GM12874 (cell line): ENCODE results near the gene CD82.

ENCODE experiments used
- TF ChIP-seq, protein P1 (sequence below): IDR thresholded peaks from 2 replicates; pipeline ENCODE4 v1.5.1; 2011; ENCODE audit warnings: low read depth, mild to moderate bottlenecking, control low read depth, low read length, moderate library complexity; ENCODE audit not compliant: insufficient read depth

The CD82 gene

DNA sequence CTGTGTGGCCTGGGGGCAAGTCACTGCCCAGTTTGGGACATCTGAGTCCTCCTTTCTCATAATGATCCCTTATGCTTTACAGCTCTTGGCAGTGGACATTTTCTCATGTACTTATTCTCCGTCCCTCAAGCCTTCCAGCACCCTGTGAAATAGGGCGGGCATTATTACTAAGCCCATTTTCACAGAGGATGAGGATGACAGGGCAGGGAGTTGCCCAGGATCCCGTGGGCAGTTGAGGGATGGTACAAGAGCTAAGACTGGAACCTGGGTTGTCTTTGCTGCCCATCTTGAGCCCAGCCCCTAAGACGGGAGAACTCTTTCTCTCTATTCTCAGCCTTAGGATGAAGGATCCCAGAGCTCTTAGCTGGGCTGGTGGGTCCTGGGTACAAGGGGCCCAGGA is 11.2 kb downstream of the CD82 start:
- TF ChIP-seq, protein P1, sequence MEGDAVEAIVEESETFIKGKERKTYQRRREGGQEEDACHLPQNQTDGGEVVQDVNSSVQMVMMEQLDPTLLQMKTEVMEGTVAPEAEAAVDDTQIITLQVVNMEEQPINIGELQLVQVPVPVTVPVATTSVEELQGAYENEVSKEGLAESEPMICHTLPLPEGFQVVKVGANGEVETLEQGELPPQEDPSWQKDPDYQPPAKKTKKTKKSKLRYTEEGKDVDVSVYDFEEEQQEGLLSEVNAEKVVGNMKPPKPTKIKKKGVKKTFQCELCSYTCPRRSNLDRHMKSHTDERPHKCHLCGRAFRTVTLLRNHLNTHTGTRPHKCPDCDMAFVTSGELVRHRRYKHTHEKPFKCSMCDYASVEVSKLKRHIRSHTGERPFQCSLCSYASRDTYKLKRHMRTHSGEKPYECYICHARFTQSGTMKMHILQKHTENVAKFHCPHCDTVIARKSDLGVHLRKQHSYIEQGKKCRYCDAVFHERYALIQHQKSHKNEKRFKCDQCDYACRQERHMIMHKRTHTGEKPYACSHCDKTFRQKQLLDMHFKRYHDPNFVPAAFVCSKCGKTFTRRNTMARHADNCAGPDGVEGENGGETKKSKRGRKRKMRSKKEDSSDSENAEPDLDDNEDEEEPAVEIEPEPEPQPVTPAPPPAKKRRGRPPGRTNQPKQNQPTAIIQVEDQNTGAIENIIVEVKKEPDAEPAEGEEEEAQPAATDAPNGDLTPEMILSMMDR: no peak

DNA sequence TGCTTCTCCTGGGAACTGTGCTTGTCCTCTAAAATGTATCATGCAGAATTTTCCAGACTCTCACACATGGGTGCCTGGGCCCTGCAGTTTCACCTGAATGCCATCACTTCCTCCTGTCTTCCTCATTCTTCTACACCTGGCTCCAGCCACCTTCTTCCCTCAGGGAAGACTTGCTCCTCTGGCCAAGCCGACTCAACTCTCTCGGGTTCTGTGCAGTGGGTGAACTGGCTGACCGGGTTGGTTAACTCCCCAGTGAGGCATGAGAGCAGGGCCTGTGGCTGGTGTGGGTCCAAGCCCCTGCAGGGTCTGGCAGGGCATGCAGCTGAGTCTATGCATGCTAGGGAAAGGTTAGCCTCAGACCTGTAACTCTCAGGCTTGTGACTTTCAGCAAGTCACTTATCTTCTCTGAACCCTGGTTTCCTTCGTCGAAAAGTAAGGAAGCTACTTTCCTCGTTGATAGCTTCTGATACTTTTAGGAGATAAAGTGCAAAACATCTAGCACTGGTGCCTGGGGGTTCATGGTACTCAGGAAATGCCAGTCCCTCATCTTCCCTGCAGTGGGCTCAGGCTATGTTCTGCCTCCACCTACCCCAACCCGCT is 11.9 kb downstream of the CD82 start:
- TF ChIP-seq, protein P1: no peak

DNA sequence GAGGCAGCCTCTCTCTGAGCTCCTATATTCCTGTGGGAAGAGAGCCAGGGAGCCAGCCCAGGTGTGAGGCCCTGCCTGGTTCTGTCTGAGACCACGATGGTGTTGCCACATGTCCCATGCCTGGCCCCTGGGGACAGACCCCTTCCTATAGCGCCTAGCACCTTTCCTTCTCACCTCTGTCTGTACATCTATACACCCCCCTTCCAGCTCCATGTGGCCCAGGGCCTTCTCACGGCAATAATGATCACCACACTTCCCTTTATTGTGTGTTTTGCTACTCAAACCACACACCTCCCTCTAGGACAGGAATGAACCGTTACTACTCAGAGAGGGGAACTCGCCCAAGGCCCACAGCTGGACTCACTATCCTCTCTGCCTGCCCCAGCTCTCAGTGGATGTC is 12.8 kb downstream of the CD82 start:
- TF ChIP-seq, protein P1: no peak

DNA sequence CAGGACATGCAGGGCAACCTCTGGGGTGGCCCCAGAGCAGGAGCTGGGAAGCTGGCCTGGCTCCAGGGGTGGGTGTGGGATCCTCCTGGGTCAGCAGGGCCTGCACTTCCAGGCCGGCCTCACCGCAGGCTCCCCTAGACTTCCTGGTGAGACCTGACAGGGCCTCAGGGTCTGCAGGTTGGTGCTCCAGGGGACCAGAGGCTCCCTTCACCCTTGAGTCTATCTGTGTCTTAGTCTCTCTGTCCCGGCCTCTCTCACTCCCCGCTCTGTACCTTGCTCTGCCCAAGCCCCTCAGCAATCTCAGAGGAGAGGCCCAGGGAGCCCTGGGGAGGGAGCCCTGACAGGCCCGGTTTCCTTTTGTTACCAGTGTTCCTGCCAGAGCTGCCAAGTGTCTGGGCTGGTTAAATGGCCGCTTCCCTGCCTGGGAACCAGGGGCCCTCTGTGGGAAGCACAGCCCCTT is 13.9 kb downstream of the CD82 start:
- TF ChIP-seq, protein P1: no peak

DNA sequence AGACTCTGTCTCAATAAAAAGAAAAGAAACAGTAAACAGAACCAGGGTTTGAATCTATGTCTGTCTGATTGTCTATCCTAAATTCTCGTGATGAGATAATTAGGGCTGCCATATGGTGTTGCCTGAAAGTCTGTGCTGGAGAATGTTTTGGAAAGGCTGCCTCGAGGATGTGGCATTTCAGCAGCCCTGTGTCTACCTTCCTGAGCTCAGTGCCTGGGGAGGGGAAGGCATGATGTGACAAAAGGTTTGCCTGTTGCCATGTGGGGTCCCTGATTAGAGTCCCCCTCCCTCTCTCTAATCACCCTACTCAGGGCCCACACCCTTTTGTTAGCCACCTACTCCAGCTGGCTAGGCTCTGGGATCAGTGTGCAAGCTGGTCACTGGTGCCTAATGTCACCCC is 15.2 kb downstream of the CD82 start:
- TF ChIP-seq, protein P1: no peak

DNA sequence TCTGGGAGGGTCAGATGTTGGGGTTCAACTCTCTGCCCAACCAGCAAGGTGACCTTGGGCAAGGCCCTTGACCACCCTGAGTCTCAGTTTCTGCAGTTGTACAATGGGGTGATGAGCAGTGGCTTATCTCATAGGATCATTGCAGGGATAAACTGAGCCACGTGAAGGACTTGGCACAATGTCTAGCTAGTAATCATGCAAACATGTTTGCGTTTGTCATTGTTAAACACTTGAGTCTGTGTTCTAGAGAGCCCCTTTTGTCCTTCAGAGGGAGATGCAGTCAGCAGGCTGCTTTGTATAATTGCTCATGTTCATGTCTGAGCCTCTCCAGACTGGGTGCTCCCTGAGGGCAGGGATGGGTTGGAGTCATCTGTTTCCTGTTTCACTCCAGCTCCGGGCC is 15.8 kb downstream of the CD82 start:
- TF ChIP-seq, protein P1: no peak

DNA sequence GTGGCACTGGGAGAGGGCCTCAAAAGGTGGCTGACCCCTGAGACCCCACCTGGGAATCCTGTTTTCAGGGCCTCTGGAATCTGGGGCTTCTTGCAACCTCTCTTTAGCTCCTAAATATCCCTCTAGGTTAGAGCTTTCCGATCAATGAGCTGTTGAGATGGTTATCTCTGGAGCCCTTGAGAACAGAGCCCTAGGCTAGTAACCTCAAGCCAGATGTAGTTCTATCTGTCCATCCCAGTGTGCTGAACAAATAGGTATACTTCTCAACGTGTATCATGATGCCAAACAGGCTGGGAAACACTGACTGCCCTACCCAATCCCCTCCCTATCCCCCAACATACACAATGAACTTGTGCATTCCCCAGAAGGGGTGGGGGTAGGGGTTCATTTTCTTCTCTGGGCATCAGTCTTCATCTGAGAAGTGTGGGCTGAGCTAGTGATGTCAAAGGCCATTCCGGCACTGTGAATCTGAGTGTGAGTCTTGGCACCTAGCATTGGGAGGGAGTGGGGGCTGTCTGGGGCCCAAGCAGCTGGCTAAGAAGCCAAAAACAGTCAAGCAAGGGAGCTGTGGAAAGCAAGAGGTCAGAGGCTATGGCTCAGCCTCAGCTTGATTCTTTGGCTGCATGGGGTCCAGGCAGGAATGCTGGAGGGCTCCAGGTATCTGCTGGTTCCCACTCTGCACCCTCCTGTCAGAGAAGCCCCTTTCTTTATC is 17.3 kb downstream of the CD82 start:
- TF ChIP-seq, protein P1: no peak
